Stimulated activated naive CD4-positive, alpha-beta T cell (primary cell): ENCODE data around the gene KRT35.
"Not testable (repeated sequence)": the region's sequence is repeated elsewhere in the genome, so short reads cannot be mapped to it uniquely, and the experiment has no call there.

ENCODE experiments used
- DNase-seq, 6 experiments: peaks; one replicate each; lab custom pipeline; 2025; lab: John Stamatoyannopoulos, UW

The KRT35 gene

GRCh38 chr17:41453066-41453465 is 27.9 kb downstream of the KRT35 start:
- no peak for DNase-seq

- no peak for DNase-seq
These were observed 28.7 kb downstream of the KRT35 start for GRCh38 chr17:41452281-41452680.

GRCh38 chr17:41451154-41451728 is 29.7 kb downstream of the KRT35 start:
- no peak for DNase-seq

GRCh38 chr17:41449008-41449407 is 31.9 kb downstream of the KRT35 start:
- DNase-seq, result no peak

- no peak for DNase-seq
These were observed 32.4 kb downstream of the KRT35 start for GRCh38 chr17:41448506-41448905.

- DNase-seq, result no peak
These were observed 34.1 kb downstream of the KRT35 start for GRCh38 chr17:41446806-41447205.

- DNase-seq, result no peak
These were observed 36.3 kb downstream of the KRT35 start for GRCh38 chr17:41444640-41445039.

- no peak for DNase-seq
These were observed 36.8 kb downstream of the KRT35 start for GRCh38 chr17:41444186-41444585.

- no peak for DNase-seq
These were observed 38.2 kb downstream of the KRT35 start for GRCh38 chr17:41442739-41443138.

GRCh38 chr17:41440531-41441033 is 40.4 kb downstream of the KRT35 start, which contains the start of gene KRT38:
Gene KRT38 (minus strand): TSS chr17:41440983. CDS start chr17:41440921, 62 bp downstream.
- no peak for DNase-seq

GRCh38 chr17:41439375-41439774 is 41.6 kb downstream of the KRT35 start:
- no peak for DNase-seq

GRCh38 chr17:41437769-41438168 is 43.2 kb downstream of the KRT35 start:
- no peak for DNase-seq

GRCh38 chr17:41437254-41437653 is 43.7 kb downstream of the KRT35 start:
- DNase-seq, result no peak

- DNase-seq, result no peak
These were observed 46.5 kb downstream of the KRT35 start for GRCh38 chr17:41434415-41434814.

- no peak for DNase-seq
These were observed 46.9 kb downstream of the KRT35 start for GRCh38 chr17:41434005-41434404.

GRCh38 chr17:41433586-41433985 is 47.4 kb downstream of the KRT35 start:
- DNase-seq, result no peak

- DNase-seq, result not testable (repeated sequence)
These were observed 50.6 kb downstream of the KRT35 start for GRCh38 chr17:41430376-41430775.

GRCh38 chr17:41429667-41430066 is 51.3 kb downstream of the KRT35 start:
- DNase-seq, result no peak

- no peak for DNase-seq
These were observed 52.2 kb downstream of the KRT35 start for GRCh38 chr17:41428591-41429291.
